ENCODE measurements around the gene PBX3.

GRCh38 chr9:125910286-125910685 is 163.1 kb downstream of the PBX3 start:
- no peak for TF ChIP-seq CTCF (IDR thresholded peaks at IDR 0.05)
- no peak for TF ChIP-seq POLR2A (IDR thresholded peaks at IDR 0.05)
